OCI-LY1 (cell line): ENCODE measurements around the gene DYNLL2.

Experiments used
- CTCF ChIP-seq: fragments of 200-600 bp; sonication (generic), shearing (Covaris generic); IDR thresholded peaks from 2 replicates; pipeline ENCODE4 v1.5.1; 2017; ENCODE audit warnings: mild to moderate bottlenecking, antibody characterized with exemption, low read length, moderate library complexity, mixed read lengths
- EZH2 ChIP-seq: fragments of 200-600 bp; sonication (generic), shearing (Covaris generic); IDR thresholded peaks from 2 replicates; pipeline ENCODE4 v1.8.0; 2017; ENCODE audit warnings: borderline replicate concordance, mixed run types, mild to moderate bottlenecking, antibody characterized with exemption, low read length, moderate library complexity, mixed read lengths

- TF ChIP-seq CTCF (no peak), EZH2 (no peak)
Observed at GRCh38 chr17:58079300-58080033, 3.8 kb upstream of the DYNLL2 start.
